GM21367 (cell line): ENCODE results near the gene ANKRD28.
A peak's percentile ranks its signal among the peaks of the same experiment; 100 is the strongest.
"Not testable (repeated sequence)": the region's sequence is repeated elsewhere in the genome, so short reads cannot be mapped to it uniquely, and the experiment has no call there.

Experiments used
- ATAC-seq: cut with Tn5 transposase; IDR thresholded peaks from one replicate; pipeline ENCODE4 v1.9.1; 2021; ENCODE audit not compliant: unreplicated experiment

Gene ANKRD28

GRCh38 chr3:15797642-15798303 is at the start of gene ANKRD28:
Gene ANKRD28, minus strand, starts transcription at chr3:15797979. Its CDS starts 1,458 bp downstream, at chr3:15796521.
- ATAC-seq = no peak

GRCh38 chr3:15847239-15847638 is 49.5 kb upstream of the ANKRD28 start:
- ATAC-seq = no peak

- no peak for ATAC-seq
Measured at GRCh38 chr3:15846606-15847005, 48.8 kb upstream of the ANKRD28 start.

- no peak for ATAC-seq
Measured at GRCh38 chr3:15845475-15845874, 47.7 kb upstream of the ANKRD28 start.

- ATAC-seq = no peak
Measured at GRCh38 chr3:15844889-15845288, 47.1 kb upstream of the ANKRD28 start.

GRCh38 chr3:15841091-15841973 is 43.6 kb upstream of the ANKRD28 start:
- ATAC-seq = not testable (repeated sequence)

GRCh38 chr3:15839568-15839967 is 41.8 kb upstream of the ANKRD28 start:
- ATAC-seq = no peak

- ATAC-seq = no peak
Measured at GRCh38 chr3:15831927-15832326, 34.1 kb upstream of the ANKRD28 start.

- ATAC-seq = no peak
Measured at GRCh38 chr3:15825016-15825415, 27.2 kb upstream of the ANKRD28 start.

- no peak for ATAC-seq
Measured at GRCh38 chr3:15823092-15823491, 25.3 kb upstream of the ANKRD28 start.

- no peak for ATAC-seq
Measured at GRCh38 chr3:15822281-15822680, 24.5 kb upstream of the ANKRD28 start.

GRCh38 chr3:15820911-15821310 is 23.1 kb upstream of the ANKRD28 start:
- ATAC-seq = no peak

GRCh38 chr3:15819576-15819975 is 21.8 kb upstream of the ANKRD28 start:
- no peak for ATAC-seq

- no peak for ATAC-seq
Measured at GRCh38 chr3:15819043-15819442, 21.3 kb upstream of the ANKRD28 start.

- no peak for ATAC-seq
Measured at GRCh38 chr3:15815696-15816095, 17.9 kb upstream of the ANKRD28 start.

GRCh38 chr3:15813079-15813478 is 15.3 kb upstream of the ANKRD28 start:
- ATAC-seq = not testable (repeated sequence)

- no peak for ATAC-seq
Measured at GRCh38 chr3:15812183-15812582, 14.4 kb upstream of the ANKRD28 start.

GRCh38 chr3:15810702-15811101 is 12.9 kb upstream of the ANKRD28 start:
- no peak for ATAC-seq

- ATAC-seq = no peak
Measured at GRCh38 chr3:15809313-15809712, 11.5 kb upstream of the ANKRD28 start.

GRCh38 chr3:15808679-15809310 is 11.0 kb upstream of the ANKRD28 start:
- ATAC-seq = no peak

- peak; percentile 54 for ATAC-seq
Measured at GRCh38 chr3:15805756-15806266, 8.0 kb upstream of the ANKRD28 start.
